HG02943 (cell line): ENCODE data around the gene ANXA1.

Experiments
- ATAC-seq: cut with Tn5 transposase; IDR thresholded peaks from one replicate; pipeline ENCODE4 v1.9.1; 2021; ENCODE audit warnings: mild to moderate bottlenecking, low read depth, moderate library complexity; ENCODE audit not compliant: unreplicated experiment

Gene ANXA1

DNA sequence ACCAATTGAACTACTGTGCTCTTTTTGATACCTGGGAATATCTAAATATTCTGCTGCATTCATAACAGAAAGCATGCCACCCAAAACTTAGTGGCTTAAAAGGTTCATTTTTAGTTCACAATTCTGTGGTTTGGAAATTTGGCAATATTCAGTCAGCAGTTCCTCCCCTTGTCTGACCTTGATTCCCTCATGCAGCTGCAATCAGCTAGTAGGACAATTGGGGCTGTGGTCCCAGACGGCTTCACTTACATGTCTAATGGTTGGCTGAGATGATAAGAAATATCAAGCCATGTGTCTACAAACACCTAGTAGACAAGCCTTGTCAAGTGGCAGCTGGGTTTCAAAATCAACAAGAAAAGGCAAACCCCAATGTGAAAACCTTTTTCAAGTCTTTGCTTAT, 51.3 kb downstream of the ANXA1 start:
- no peak for ATAC-seq

DNA sequence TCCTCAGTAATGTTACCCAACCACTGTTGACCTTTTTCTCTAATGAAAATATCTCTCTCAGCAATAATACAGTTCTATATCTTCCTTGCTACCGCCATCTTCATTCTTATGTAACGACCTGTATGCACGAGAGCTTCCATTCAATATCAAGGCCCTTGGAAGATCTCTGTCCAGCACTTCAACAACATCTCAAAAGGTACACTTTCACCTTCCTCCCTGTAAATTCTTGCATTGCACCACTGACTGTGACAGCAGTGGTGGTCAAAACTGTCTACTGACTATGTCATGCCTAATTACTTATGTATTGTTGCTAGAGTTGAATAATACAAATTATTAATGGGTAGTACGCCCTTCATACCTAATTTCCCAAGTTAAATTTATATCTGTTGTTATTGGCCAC, 53.3 kb downstream of the ANXA1 start:
- ATAC-seq = no peak

DNA sequence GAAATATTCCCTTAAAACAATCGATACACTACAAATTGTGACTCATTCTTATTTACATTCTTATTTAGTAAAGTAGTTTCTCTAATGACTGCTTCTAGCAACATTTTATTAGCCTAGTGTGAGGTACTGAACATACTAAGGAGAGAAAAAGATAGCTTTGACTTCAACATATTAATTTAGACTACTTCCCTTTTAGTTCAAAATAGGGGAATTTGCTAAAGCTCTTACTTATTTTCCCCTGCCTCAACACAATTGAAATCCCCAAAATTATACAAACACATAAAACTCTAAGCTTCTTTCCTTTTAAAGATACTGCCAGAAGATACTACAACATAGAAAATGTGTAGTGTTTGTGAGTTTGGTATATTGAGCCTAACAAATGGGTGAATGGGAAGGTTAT, 55.2 kb downstream of the ANXA1 start:
- no peak for ATAC-seq

DNA sequence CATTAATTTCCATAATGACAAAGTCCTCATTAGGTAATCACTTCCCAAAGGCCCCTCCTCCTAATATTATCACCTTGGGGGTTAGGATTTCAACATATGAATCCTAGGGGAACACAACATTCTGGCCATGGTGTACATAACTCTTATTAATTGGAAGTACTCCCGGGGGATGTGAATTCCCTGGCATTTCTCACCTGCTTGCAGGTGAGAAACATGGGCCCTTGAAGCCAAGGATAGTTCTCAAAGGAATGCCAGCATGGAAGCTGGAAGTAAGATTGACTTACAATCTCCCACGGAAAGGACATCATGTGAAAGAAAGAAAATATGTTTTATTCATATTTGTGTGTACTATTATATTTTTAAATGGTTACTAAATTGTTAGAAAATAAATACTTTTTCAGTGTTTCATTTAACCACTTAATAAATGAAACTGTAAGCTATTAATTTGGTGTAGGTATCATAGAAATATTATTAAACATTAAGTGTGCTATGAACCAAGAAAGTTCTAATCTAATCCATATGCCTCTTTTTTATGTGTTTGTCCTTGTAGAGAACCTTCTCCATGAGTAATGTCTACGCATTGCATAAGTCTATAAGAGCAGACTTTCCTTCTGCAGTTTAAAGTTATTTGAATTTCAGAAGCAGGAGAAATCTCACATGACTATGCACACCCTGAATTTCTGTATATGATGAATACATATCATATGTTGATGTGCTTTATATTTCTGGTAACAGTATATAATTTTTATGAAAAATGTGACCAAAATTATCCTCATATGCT, 59.4 kb downstream of the ANXA1 start:
- ATAC-seq = no peak

DNA sequence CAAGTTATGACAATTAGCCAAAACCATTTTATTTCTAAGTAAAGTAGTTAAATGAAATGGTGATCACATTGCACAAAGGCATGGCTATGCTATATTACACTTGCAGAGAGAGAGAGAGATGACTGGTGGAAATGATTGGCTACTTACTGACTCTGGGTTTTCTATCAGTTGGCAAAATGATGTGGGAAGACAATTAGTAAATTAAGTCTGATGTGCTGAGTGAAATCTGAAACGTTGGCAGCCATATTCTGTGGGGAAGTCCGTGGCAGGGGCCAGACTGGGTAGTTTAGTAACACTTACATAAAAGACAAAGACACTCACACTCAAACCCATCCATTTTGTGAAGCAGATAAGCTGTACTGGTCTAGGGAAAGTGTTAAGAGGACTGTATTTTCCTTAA, 61.6 kb downstream of the ANXA1 start:
- ATAC-seq = no peak

DNA sequence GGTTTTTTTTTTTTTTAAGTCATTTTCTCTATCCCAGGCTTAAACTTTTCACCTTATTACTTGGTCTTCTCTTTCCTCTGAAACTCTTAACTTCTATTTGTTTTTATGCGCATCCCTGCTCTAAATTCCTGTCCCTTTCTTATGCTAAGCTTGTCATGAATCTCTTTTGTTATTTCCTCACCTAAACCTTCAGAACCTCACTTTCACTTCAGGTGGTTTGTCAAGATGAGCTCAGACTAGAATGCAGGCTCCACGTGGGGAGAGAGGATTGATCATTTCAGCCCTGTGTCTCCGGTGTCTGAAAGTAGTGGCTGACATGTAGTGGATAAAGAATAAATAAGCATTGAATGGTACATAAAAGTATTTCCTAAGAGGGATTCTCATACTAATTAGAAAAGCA, 63.6 kb downstream of the ANXA1 start:
- ATAC-seq = no peak

DNA sequence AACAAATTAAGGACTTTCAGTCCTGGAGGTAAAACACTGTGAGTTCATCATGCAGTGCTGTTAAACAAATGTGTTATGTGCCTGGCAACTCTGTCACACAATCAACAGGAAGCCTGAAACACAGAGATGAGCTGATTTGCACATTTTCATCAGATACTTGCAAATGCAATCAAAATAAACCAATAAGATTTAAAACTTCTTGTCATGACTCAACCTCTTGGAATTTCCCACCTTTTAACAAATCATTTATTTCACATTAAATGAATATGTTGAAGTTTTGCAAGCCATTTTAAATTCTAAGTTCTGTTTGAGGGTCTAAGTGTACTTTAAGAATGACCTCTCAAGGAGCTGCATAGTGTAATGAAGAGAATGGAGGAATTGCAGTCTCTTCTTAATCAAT, 64.4 kb downstream of the ANXA1 start:
- no peak for ATAC-seq
